ENCODE measurements around the gene DHRSX. TPM values are rescaled to one million over a fixed set of nuclear protein-coding genes. Genes with fewer than 3 reads are reported as not detected.
"Not testable (repeated sequence)": the region's sequence is repeated elsewhere in the genome, so short reads cannot be mapped to it uniquely, and the experiment has no call there.

DHRSX gene
- total and polyA plus RNA-seq, 2 experiments from 2014 or later = 37.2 to 71.7 TPM

GRCh38 chrX:2224161-2224560 lies 276.6 kb downstream of the DHRSX start:
- WGBS (ENCODE audit: low lambda C conversion rate, missing lambda C conversion rate) = 94% methylated on average over 7 of the region's 7 CpGs
- no peaks in the 10 kb centered on the region for H3K4me1 ChIP-seq (ENCODE audit: insufficient read depth)

GRCh38 chrX:2220829-2221567 lies 279.8 kb downstream of the DHRSX start:
- H3K27ac ChIP-seq = no peak overlapping the region
- no peak overlapping the region for H3K4me2 ChIP-seq

More at GRCh38 chrX:2224161-2224560, 276.6 kb downstream of the DHRSX start:
- Histone ChIP-seq H4K20me1 (ENCODE audit: insufficient read depth, poor library complexity, severe bottlenecking) (no peaks in the 10 kb centered on the region), H3K79me2 (no peaks in the 10 kb centered on the region), H3K9me2 (replicated peaks; ENCODE audit: insufficient read depth) (no peaks in the 10 kb centered on the region), H3K27me3 (no peaks in the 10 kb centered on the region), H3K9me3 (ENCODE audit: low read depth) (peaks cover 12% of the 10 kb centered on the region), H3K36me3 (replicated peaks; ENCODE audit: insufficient read depth, low read depth) (no peaks in the 10 kb centered on the region), H2AFZ (no peak overlapping the region), H3K27ac (no peak overlapping the region), H3K4me2 (no peak overlapping the region), H3K4me3 (no peak overlapping the region)
- TF ChIP-seq EZH2phosphoT487 (IDR thresholded peaks at IDR 0.05; ENCODE audit: low read depth, severe bottlenecking, unreplicated experiment) (no peak), EZH2 (IDR thresholded peaks at IDR 0.05; ENCODE audit: borderline replicate concordance) (no peak)
- TF ChIP-seq, protein P1, sequence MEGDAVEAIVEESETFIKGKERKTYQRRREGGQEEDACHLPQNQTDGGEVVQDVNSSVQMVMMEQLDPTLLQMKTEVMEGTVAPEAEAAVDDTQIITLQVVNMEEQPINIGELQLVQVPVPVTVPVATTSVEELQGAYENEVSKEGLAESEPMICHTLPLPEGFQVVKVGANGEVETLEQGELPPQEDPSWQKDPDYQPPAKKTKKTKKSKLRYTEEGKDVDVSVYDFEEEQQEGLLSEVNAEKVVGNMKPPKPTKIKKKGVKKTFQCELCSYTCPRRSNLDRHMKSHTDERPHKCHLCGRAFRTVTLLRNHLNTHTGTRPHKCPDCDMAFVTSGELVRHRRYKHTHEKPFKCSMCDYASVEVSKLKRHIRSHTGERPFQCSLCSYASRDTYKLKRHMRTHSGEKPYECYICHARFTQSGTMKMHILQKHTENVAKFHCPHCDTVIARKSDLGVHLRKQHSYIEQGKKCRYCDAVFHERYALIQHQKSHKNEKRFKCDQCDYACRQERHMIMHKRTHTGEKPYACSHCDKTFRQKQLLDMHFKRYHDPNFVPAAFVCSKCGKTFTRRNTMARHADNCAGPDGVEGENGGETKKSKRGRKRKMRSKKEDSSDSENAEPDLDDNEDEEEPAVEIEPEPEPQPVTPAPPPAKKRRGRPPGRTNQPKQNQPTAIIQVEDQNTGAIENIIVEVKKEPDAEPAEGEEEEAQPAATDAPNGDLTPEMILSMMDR (IDR thresholded peaks at IDR 0.05; ENCODE audit: poor library complexity) = no peak
- no peak for DNase-seq (ENCODE audit: low spot score)

DNA sequence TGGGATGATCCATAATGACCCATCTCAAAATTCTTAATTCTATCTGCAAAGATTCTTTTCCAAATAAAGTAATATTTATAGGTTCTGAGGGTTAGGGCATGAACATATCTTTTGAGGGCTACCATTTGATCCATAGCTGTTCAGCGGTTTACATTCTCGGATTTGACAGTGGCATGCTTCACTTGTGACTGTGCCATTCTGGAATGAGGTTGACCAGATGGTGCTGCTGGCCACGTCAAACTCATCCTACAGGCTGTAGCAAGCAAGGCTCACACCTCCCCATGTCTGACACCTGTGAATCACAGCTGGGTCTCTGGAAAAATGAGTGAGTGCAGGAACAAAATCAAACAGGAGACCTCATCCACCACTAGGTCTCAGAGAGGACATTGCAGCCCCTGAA lies 280.5 kb downstream of the DHRSX start:
- Histone ChIP-seq H3K9me3 (ENCODE audit: low read depth) (peaks cover 12% of the 10 kb centered on the region), H3K36me3 (replicated peaks; ENCODE audit: insufficient read depth, low read depth) (no peaks in the 10 kb centered on the region), H3K27me3 (no peaks in the 10 kb centered on the region), H2AFZ (no peak overlapping the region), H3K27ac (no peak overlapping the region), H3K79me2 (no peaks in the 10 kb centered on the region), H3K4me2 (no peak overlapping the region), H4K20me1 (ENCODE audit: insufficient read depth, poor library complexity, severe bottlenecking) (no peaks in the 10 kb centered on the region), H3K9me2 (replicated peaks; ENCODE audit: insufficient read depth) (no peaks in the 10 kb centered on the region), H3K4me3 (no peak overlapping the region), H3K4me1 (ENCODE audit: insufficient read depth) (no peaks in the 10 kb centered on the region)
- TF ChIP-seq EZH2phosphoT487 (IDR thresholded peaks at IDR 0.05; ENCODE audit: low read depth, severe bottlenecking, unreplicated experiment) (no peak), EZH2 (IDR thresholded peaks at IDR 0.05; ENCODE audit: borderline replicate concordance) (no peak)
- TF ChIP-seq, protein P1 (IDR thresholded peaks at IDR 0.05; ENCODE audit: poor library complexity) = no peak
- 93% methylated on average over 3 of the region's 3 CpGs for WGBS (ENCODE audit: low lambda C conversion rate, missing lambda C conversion rate)
- no peak for DNase-seq (ENCODE audit: low spot score)

More at GRCh38 chrX:2220829-2221567, 279.8 kb downstream of the DHRSX start:
- TF ChIP-seq EZH2phosphoT487 (IDR thresholded peaks at IDR 0.05; ENCODE audit: low read depth, severe bottlenecking, unreplicated experiment) (no peak), EZH2 (IDR thresholded peaks at IDR 0.05; ENCODE audit: borderline replicate concordance) (no peak)
- TF ChIP-seq, protein P1 (IDR thresholded peaks at IDR 0.05; ENCODE audit: poor library complexity) = no peak
- WGBS (ENCODE audit: low lambda C conversion rate, missing lambda C conversion rate) = 83% methylated on average over 12 of the region's 12 CpGs
- H3K9me3 ChIP-seq (ENCODE audit: low read depth) = peaks cover 12% of the 10 kb centered on the region
- H3K36me3 ChIP-seq (replicated peaks; ENCODE audit: insufficient read depth, low read depth) = no peaks in the 10 kb centered on the region
- no peak for DNase-seq (ENCODE audit: low spot score)
- H4K20me1 ChIP-seq (ENCODE audit: insufficient read depth, poor library complexity, severe bottlenecking) = no peaks in the 10 kb centered on the region
- no peaks in the 10 kb centered on the region for H3K27me3 ChIP-seq
- H3K4me1 ChIP-seq (ENCODE audit: insufficient read depth) = no peaks in the 10 kb centered on the region
- H3K4me3 ChIP-seq = no peak overlapping the region
- H3K9me2 ChIP-seq (replicated peaks; ENCODE audit: insufficient read depth) = no peaks in the 10 kb centered on the region
- H2AFZ ChIP-seq = no peak overlapping the region
- no peaks in the 10 kb centered on the region for H3K79me2 ChIP-seq

DNA sequence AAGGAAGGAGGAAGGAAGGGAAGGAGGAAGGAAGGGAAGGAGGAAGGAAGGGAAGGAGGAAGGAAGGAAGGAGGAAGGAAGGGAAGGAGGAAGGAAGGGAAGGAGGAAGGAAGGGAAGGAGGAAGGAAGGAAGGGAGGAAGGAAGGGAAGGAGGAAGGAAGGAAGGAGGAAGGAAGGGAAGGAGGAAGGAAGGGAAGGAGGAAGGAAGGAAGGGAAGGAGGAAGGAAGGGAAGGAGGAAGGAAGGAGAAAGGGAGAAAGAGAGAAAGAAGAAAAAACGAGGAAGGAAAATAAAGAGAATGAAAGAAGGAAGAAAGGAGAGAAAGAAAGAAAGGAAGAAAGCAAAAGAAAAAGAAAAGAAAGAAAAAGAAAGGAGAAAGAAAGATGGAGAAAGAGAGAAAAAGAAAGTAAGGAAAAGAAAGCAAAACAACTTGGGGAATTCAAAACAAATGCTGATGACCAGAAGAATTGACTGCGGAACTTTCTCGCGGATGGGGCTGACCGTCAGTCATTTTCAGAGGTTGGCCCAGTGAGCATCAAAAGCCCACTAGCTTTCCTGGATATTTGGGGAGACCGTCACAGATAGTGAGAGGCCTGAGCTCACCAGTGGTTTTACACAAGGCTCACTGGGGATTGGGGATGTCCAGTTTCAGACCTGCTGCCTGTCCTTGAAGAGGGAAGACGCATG lies 286.5 kb downstream of the DHRSX start:
- H3K27me3 ChIP-seq; H3K4me3 ChIP-seq; H2AFZ ChIP-seq; DNase-seq (ENCODE audit: low spot score); H3K36me3 ChIP-seq (replicated peaks; ENCODE audit: insufficient read depth, low read depth); H4K20me1 ChIP-seq (ENCODE audit: insufficient read depth, poor library complexity, severe bottlenecking); H3K9me3 ChIP-seq (ENCODE audit: low read depth); H3K27ac ChIP-seq; H3K4me2 ChIP-seq; H3K4me1 ChIP-seq (ENCODE audit: insufficient read depth); H3K79me2 ChIP-seq; H3K9me2 ChIP-seq (replicated peaks; ENCODE audit: insufficient read depth): not testable (repeated sequence)
- WGBS (ENCODE audit: low lambda C conversion rate, missing lambda C conversion rate) = 88% methylated on average over 7 of the region's 7 CpGs

- not testable (repeated sequence) for H3K9me3 ChIP-seq (ENCODE audit: low read depth); H3K36me3 ChIP-seq (replicated peaks; ENCODE audit: insufficient read depth, low read depth); H3K79me2 ChIP-seq; DNase-seq (ENCODE audit: low spot score); H3K27ac ChIP-seq; H3K4me1 ChIP-seq (ENCODE audit: insufficient read depth); H3K4me3 ChIP-seq; H4K20me1 ChIP-seq (ENCODE audit: insufficient read depth, poor library complexity, severe bottlenecking); H2AFZ ChIP-seq; H3K4me2 ChIP-seq; H3K9me2 ChIP-seq (replicated peaks; ENCODE audit: insufficient read depth); H3K27me3 ChIP-seq
- 94% methylated on average over 18 of the region's 18 CpGs for WGBS (ENCODE audit: low lambda C conversion rate, missing lambda C conversion rate)
Observed at GRCh38 chrX:2211667-2212066, 289.1 kb downstream of the DHRSX start.
